CD4-positive, alpha-beta T cell (primary cell): ENCODE data around the gene BTBD9. TPM values are rescaled to one million over a fixed set of nuclear protein-coding genes. Genes with fewer than 3 reads are reported as not detected.

ENCODE experiments used
- ATAC-seq: fragments of 200-7000 bp; cut with Tn5 transposase; one replicate; pipeline ENCODE4 v1.10.0; 2022; ENCODE audit warnings: mild to moderate bottlenecking; ENCODE audit not compliant: poor library complexity
- CTCF ChIA-PET: fragments of 350-600 bp; sonication (Branson Sonifier 250); formaldehyde crosslinking; loops from one replicate; lab custom pipeline; 2021; ENCODE audit warnings: antibody characterized with exemption, inconsistent platforms; lab: Charles Lee
- POLR2A ChIA-PET: fragments of 350-600 bp; sonication (Branson Sonifier 250); formaldehyde crosslinking; loops from one replicate; lab custom pipeline; 2021; ENCODE audit warnings: antibody characterized with exemption, inconsistent platforms; lab: Charles Lee
- DNase-seq, 14 experiments: peaks; one replicate each; pipeline ENCODE4 v3.0.0-alpha.2; 2013 to 2020; ENCODE audit warnings: mixed read lengths in 2 of 14
- H3K27ac ChIP-seq, 2 donors: one replicate each; pipeline versions ENCODE4 v1.5.1 to v1.7.0; 2013; ENCODE audit warnings: low read length in 2 of 2, low read depth in 1 of 2, mild to moderate bottlenecking in 1 of 2
- H3K27me3 ChIP-seq, 2 experiments: 1 replicate in 1 of 2; 2 replicates in 1 of 2; pipeline versions ENCODE4 v1.6.1 to v1.7.0; 2013; ENCODE audit warnings: low read length in 2 of 2, control low read depth in 1 of 2, mild to moderate bottlenecking in 1 of 2, moderate library complexity in 1 of 2; ENCODE audit not compliant: insufficient read depth in 2 of 2, control insufficient read depth in 1 of 2
- H3K36me3 ChIP-seq: one replicate; pipeline ENCODE4 v1.6.1; 2013; ENCODE audit warnings: low read length, control low read depth; ENCODE audit not compliant: insufficient read depth
- H3K4me1 ChIP-seq: one replicate; pipeline ENCODE4 v1.6.1; 2013; ENCODE audit warnings: low read length, control low read depth; ENCODE audit not compliant: insufficient read depth
- H3K4me3 ChIP-seq: one replicate; pipeline ENCODE4 v1.5.1; 2013; ENCODE audit warnings: mild to moderate bottlenecking, low read length, moderate library complexity
- H3K9me3 ChIP-seq, 2 experiments: 1 replicate in 1 of 2; 2 replicates in 1 of 2; pipeline versions ENCODE4 v1.6.1 to v1.7.0; 2013; ENCODE audit warnings: low read length in 2 of 2, mild to moderate bottlenecking in 2 of 2, control low read depth in 1 of 2, moderate library complexity in 1 of 2; ENCODE audit not compliant: control insufficient read depth in 1 of 2, insufficient read depth in 1 of 2
- H3K27ac Mint-ChIP-seq: one replicate; pipeline ENCODE4 v1.8.0; 2020; ENCODE audit warnings: mixed read lengths
- H3K27me3 Mint-ChIP-seq: one replicate; pipeline ENCODE4 v1.8.0; 2021; ENCODE audit warnings: mixed read lengths
- H3K36me3 Mint-ChIP-seq: one replicate; pipeline ENCODE4 v1.8.0; 2021; ENCODE audit warnings: low read depth, mixed read lengths
- H3K4me1 Mint-ChIP-seq: one replicate; pipeline ENCODE4 v1.8.0; 2021; ENCODE audit warnings: low read depth, mixed read lengths
- H3K4me3 Mint-ChIP-seq: one replicate; pipeline ENCODE4 v1.8.0; 2020; ENCODE audit warnings: mild to moderate bottlenecking, mixed read lengths
- H3K9me3 Mint-ChIP-seq: one replicate; pipeline ENCODE4 v1.8.0; 2020; ENCODE audit warnings: mixed read lengths
- CTCF ChIP-seq: fragments of 200-600 bp; IDR thresholded peaks from one replicate; pipeline ENCODE4 v1.8.0; 2022; ENCODE audit warnings: antibody characterized with exemption, mild to moderate bottlenecking
- intact Hi-C, 2 experiments: fragments of 100-400 bp; cut with DNase I in 1 of 2; cut with micrococcal nuclease in 1 of 2; formaldehyde crosslinking; loops; one replicate each; pipeline versions ENCODE4 v1.15.1 to v1.9.0; 2023 to 2025; cut with DNase I, micrococcal nuclease
- total RNA-seq, 174 experiments: library from RNA in 2 of 174; stranded (reverse) in 2 of 174; gene quantifications; one replicate each; pipeline ENCODE4 v1.2.3 and lab custom pipeline; 2021 to 2026

The BTBD9 gene
- total RNA-seq, 2 experiments from 2014 or later: 58.7 to 59.3 TPM

- TF ChIP-seq CTCF: no peak
- Histone ChIP-seq H3K4me1 (no peaks in the 10 kb centered on the region), H3K27me3 (no peaks in the 10 kb centered on the region), H3K4me3 (no peak overlapping the region), H3K36me3 (no peaks in the 10 kb centered on the region), H3K9me3 (no peaks in the 10 kb centered on the region), H3K27ac (no peak overlapping the region)
- Mint-ChIP-seq H3K9me3 (no peaks in the 10 kb centered on the region), H3K27ac (no peak overlapping the region), H3K36me3 (no peaks in the 10 kb centered on the region), H3K27me3 (no peaks in the 10 kb centered on the region), H3K4me3 (no peak overlapping the region), H3K4me1 (no peaks in the 10 kb centered on the region)
- DNase-seq (no peak), ATAC-seq (no peak)
- intact Hi-C loops: no loop called here
- ChIA-PET CTCF (no interaction called here), POLR2A (no interaction called here)
Observed at GRCh38 chr6:38387461-38387860, 252.3 kb downstream of the BTBD9 start.

GRCh38 chr6:38378801-38379200 lies 260.9 kb downstream of the BTBD9 start:
- Mint-ChIP-seq H3K36me3 (no peaks in the 10 kb centered on the region), H3K27me3 (no peaks in the 10 kb centered on the region), H3K4me1 (no peaks in the 10 kb centered on the region), H3K4me3 (no peak overlapping the region), H3K9me3 (no peaks in the 10 kb centered on the region), H3K27ac (no peak overlapping the region)
- H3K4me3 ChIP-seq: no peak overlapping the region
- no peaks in the 10 kb centered on the region for H3K9me3 ChIP-seq
- H3K36me3 ChIP-seq: no peaks in the 10 kb centered on the region
- no peaks in the 10 kb centered on the region for H3K4me1 ChIP-seq
- POLR2A ChIA-PET: no interaction called here
- H3K27ac ChIP-seq: no peak overlapping the region
- H3K27me3 ChIP-seq: no peaks in the 10 kb centered on the region
- DNase-seq (no peak), ATAC-seq (no peak)
- TF ChIP-seq CTCF: no peak
- CTCF ChIA-PET: no interaction called here
- intact Hi-C loops: no loop called here

- intact Hi-C loops: no loop called here
- no peak for TF ChIP-seq CTCF
- H3K36me3 ChIP-seq: no peaks in the 10 kb centered on the region
- Mint-ChIP-seq H3K9me3 (no peaks in the 10 kb centered on the region), H3K27me3 (no peaks in the 10 kb centered on the region), H3K36me3 (no peaks in the 10 kb centered on the region), H3K4me3 (no peak overlapping the region), H3K27ac (no peak overlapping the region), H3K4me1 (no peaks in the 10 kb centered on the region)
- H3K27me3 ChIP-seq: no peaks in the 10 kb centered on the region
- ATAC-seq (no peak), DNase-seq (no peak)
- POLR2A ChIA-PET: no interaction called here
- no peak overlapping the region for H3K4me3 ChIP-seq
- no peaks in the 10 kb centered on the region for H3K9me3 ChIP-seq
- no peak overlapping the region for H3K27ac ChIP-seq
- no peaks in the 10 kb centered on the region for H3K4me1 ChIP-seq
- CTCF ChIA-PET: no interaction called here
Observed at GRCh38 chr6:38375937-38376336, 263.8 kb downstream of the BTBD9 start.
